ENCODE results near the gene PCDHGA6.

Gene PCDHGA6

GRCh38 chr5:141422742-141423291 is 49.1 kb downstream of the PCDHGA6 start:
- no peak for FAIRE-seq

GRCh38 chr5:141427783-141428426 is 54.2 kb downstream of the PCDHGA6 start:
- no peak for FAIRE-seq

All from TTC549 (cell line).